H1 (cell line): Measurements from ENCODE around the gene RBP5. TPM values are rescaled to one million over a fixed set of nuclear protein-coding genes. Genes with fewer than 3 reads are reported as not detected.

Experiments
- CTBP2 ChIP-seq: IDR thresholded peaks from 2 replicates; pipeline ENCODE4 v1.7.0; 2011; ENCODE audit warnings: borderline replicate concordance, mild to moderate bottlenecking, moderate library complexity, mixed read lengths, low read length; ENCODE audit not compliant: insufficient read depth, insufficient read length
- CTCF ChIP-seq, 3 experiments: IDR thresholded peaks; 1 replicate in 2 of 3; 2 replicates in 1 of 3; pipeline versions ENCODE4 v1.5.1 to v1.6.1; 2011; ENCODE audit warnings: low read length in 3 of 3, mild to moderate bottlenecking in 3 of 3, inconsistent platforms in 2 of 3, low read depth in 1 of 3, moderate library complexity in 1 of 3; ENCODE audit not compliant: insufficient read depth in 1 of 3; ENCODE audit errors: control extremely low read depth in 1 of 3
- polyA plus RNA-seq, 7 experiments: library from polyadenylated mRNA; depleted of rRNA in 3 of 7; stranded (reverse) in 5 of 7; unstranded in 2 of 7; fragments of >200 nt in 5 of 7; fragments of 200-250 nt in 2 of 7; gene quantifications; 1 replicate in 5 of 7; 2 replicates in 1 of 7; 4 replicates in 1 of 7; pipeline versions ENCODE4 v1.2.1 to v1.2.3, GENCODE V29; 2011 to 2013; ENCODE audit warnings: missing spikeins in 2 of 7, mixed read lengths in 2 of 7
- total RNA-seq: library from RNA; stranded (reverse); fragmentation: NEBNext Ultra II Directional; extraction: Animal tissue kit (Norgen Biotek cat#: 25700); gene quantifications from 2 replicates; pipeline ENCODE4 v1.2.1, GENCODE V29; 2021

The RBP5 gene
- total and polyA plus RNA-seq, 2 of the 8 experiments (the other 6 are each of a cell fraction or from before 2014, with no cell fraction given) = 1.2 to 1.9 TPM

GRCh38 chr12:7136676-7137075, 8.0 kb upstream of the RBP5 start (continued):
- no peak for TF ChIP-seq CTCF (IDR thresholded peaks at IDR 0.05; ENCODE audit: control extremely low read depth in 1 of 3, insufficient read depth in 1 of 3, low read depth in 1 of 3, low read length in 3 of 3)
- no peak for TF ChIP-seq CTBP2
